HG03159 (cell line): ENCODE data around the gene SDSL.
A peak's percentile ranks its signal among the peaks of the same experiment; 100 is the strongest.

ENCODE experiments used
- ATAC-seq: cut with Tn5 transposase; IDR thresholded peaks from one replicate; pipeline ENCODE4 v1.9.1; 2021; ENCODE audit warnings: mild to moderate bottlenecking, moderate library complexity; ENCODE audit not compliant: unreplicated experiment

SDSL gene, protein sequence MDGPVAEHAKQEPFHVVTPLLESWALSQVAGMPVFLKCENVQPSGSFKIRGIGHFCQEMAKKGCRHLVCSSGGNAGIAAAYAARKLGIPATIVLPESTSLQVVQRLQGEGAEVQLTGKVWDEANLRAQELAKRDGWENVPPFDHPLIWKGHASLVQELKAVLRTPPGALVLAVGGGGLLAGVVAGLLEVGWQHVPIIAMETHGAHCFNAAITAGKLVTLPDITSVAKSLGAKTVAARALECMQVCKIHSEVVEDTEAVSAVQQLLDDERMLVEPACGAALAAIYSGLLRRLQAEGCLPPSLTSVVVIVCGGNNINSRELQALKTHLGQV

DNA sequence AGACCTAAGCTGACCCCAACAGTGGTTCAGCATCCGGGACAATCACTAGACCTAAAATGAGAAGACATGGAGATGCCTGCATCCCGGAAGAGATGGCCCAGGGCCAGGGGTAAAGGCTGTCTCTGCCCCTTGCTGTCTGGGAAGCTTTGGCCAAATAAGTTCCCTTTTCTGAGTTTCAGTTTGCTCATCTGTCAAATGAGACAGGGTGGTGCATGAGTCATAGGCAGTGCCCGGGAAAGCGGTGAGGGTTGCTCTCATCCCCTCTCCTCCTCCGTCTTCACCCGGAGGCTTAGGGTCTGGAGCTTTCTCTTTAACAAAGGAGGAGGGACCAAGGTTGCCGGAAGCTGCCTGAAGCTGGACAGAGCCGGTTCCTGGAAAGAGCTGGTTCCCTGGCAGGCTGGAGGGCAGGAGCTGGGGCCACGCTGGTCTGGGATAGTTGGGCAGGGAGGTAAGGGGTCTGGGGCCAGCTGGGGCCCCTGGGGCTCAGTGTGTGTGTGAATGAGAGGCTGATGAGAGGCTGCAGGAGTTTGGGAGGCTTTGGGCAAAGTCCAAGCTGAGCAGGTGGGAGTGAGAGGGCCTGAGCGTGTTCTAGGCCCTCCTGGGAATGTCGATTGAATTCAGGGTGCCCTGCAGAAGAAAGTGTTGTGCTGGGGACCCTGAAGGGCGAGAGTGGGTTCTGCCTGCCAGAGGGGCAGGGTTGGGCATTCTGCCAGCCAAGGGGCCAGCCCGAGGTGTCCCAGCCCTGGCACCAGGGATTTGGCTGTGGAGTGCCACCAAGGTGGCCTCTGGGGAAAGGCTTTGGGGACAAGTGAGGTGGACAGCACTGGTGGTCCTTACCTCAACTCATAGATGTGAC is at the start of gene SDSL:
SDSL (plus strand) TSS at position 351 of the 856 bp plus-strand sequence. CDS start 5,603 bp downstream, outside the sequence.
- ATAC-seq: peak; percentile 83

DNA sequence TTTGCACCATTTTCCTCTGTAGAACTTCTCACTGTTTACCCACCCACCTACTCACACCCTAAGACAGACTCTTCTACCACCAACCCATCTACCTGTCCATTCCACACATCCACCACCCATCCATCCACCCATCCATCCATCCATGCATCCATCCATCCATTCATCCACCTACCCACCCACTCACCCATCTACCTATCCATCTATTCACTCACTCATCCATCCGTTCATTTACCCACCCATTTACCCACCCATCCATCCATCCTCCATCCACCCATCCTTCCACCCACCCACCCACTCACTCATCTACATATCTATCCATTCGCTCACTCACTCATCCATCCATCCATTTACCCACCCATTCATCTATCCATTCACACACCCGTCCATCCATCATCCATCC is 48.7 kb upstream of the SDSL start:
- ATAC-seq: no peak

DNA sequence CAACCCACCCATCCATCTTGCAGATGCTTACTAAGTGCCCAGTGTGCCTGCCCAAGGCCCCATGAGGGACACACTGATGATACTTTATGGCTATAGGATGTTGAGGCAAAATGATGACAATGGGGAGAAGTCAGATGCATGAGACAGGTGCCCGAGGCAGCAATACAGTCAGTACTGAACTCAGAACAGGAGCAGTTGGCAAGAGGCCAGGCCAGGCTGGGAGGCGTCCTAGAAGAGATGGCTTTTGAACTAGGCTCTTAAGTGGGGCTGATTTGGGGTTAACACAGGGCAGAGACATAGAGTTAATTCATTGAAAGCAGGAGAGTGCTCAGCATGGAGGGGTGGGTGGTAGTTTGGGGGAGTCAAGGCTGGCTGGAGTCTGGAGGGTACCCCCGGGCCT is 48.2 kb upstream of the SDSL start:
- ATAC-seq: no peak

DNA sequence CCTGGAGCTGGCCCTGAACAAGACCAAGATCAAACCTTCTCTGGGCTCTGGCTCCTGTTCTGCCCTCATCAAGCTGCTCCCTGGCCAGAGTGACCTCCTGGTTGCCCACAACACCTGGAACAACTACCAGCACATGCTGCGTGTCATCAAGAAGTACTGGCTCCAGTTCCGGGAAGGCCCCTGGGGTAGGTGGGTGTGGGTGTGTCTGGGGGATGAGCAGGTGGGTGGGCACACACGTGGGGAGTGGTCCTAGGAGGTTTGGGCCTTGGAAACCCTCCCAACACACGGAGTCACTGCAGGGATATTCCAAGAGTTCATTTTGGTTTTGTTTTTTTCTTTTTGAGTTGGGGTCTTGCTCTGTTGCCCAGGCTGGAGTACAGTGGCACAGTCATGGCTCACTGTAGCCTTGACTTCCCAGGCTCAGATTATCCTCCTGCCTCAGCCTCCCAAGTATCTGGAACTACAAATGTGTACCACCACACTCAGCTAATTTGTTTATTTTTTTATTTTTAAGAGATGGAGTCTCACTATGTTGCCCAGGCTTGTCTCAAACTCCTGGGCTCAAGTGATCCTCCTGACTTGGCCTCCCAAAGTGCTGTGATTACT is 47.3 kb upstream of the SDSL start:
- no peak for ATAC-seq

DNA sequence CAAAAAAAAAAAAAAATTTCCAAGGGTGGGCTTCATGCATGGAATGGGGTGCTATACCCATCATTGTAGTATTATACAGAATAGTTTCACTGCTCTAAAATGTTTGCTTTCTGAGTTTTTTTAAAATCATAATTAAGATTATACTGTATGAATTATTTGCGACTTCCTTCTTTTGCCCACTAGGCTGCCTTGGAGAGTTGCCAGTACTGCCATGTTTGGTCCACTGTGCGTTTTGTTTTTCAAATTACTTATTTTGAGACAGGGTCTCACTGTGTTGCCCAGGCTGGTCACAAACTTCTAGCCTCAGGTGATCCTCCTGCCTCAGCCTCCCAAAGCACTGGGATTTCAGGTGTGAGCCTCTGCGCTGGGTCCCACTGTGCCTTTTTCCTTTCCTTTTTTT is 43.9 kb upstream of the SDSL start:
- no peak for ATAC-seq

DNA sequence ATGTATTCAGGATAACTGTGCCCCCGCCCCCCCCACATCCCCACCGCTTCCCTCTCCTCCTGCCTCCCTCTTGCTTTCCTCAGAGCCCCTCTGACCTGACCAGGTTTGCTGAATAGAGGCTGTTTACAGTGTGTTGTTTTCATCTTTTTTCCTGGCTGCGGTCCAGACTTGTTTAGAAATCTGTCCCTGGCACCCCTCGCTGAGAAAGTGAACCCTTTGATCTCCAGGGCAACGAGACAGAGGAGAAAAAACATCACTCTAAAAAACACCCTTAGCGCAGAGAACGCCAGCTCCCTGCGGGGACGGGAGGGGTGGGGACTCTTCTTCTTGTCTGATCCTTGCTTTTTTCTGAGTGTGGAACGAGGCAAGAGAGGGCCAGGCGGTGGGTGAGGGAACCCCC is 41.0 kb upstream of the SDSL start:
- no peak for ATAC-seq

DNA sequence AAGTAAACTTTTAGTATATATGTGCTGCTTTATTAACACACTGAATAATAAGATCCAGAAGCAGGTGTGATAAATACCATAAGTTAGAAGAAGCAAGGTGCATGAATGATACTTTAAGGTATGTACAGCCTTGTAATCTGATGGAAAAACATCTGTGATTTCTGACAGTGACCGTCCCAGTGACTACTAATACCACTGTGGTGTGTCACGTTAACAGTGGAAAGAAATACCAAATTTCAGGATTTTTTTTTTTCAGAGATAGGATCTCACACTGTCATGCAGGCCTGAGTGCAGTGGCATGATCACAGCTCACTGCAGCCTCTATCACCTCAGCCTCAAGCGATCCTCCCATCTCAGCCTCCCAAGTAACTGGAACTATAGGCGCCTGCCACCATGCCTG is 40.0 kb upstream of the SDSL start:
- no peak for ATAC-seq

DNA sequence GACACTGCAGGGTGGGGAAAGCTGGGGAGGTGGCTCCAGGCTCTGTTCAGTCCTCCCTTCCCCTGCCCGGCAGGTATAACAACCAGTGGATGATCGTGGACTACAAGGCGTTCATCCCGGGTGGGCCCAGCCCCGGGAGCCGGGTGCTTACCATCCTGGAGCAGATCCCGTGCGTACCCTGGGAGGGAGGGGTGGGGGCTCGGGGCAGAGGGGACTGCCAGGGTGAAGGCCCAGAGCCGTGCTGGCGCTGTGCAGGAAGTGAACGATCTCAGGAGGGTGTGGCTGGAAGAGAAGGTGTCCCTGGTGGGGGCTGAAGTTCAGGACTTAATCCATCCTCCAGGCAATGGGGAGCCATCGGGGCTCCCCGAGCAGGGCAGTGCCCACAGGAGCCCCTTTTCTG is 37.4 kb upstream of the SDSL start:
- no peak for ATAC-seq

DNA sequence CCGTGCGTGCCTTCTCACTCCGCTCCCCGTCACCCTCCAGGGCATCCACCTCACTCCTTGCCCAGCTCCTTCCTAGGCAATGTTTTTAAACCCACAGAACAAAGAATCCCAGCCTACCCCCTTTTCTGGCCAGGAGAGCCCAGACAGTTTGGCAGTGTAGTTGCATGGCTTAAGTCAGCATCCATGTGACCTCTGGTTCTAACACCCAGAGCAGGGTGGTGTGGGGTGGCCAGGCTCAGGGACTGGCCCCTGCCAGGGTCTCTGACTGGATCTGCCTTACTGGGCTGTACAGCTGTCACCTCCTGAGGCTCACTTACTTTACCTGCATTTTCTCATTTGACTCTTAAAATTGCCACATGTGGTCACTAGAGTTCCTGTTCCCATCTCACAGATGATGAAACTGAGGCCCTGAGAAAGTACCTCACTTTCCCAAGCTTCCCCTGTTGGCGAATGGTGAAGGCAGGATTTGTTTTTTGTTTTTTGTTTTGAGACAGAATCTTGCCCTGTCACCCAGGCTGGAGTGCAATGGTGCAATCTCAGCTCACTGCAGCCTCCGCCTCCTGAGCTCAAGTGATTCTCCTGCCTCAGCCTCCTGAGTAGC is 36.8 kb upstream of the SDSL start:
- no peak for ATAC-seq

DNA sequence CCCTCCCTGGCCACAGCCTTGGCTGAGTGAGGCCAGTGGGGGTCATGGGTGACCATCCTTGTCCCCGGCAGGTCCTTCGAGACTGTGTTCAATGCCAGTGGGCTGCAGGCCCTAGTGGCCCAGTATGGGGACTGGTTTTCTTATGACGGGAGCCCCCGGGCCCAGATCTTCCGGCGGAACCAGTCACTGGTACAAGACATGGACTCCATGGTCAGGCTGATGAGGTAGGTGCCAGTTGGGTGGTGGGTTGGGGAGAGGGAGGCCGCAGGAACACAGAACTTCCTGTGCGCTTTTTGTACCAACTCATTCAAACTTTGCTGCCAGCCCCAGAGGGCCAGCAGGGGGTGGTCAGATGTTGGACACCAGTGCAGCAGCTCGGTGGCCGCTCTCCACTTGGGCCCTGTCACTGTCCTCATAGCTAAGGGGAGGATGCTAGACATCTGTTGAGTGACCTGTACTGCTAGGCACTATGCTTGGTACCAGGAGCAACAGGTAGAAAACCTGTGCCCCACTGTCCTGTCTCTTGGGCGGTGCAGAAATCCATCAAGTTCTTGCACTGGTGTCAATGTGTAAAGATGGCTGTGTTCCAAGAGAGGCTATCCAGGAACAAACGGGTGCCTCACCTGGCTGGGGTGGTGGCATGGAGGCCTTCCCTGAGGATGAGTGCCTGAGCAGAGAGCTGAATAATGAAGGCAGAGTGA is 35.2 kb upstream of the SDSL start:
- ATAC-seq: no peak

DNA sequence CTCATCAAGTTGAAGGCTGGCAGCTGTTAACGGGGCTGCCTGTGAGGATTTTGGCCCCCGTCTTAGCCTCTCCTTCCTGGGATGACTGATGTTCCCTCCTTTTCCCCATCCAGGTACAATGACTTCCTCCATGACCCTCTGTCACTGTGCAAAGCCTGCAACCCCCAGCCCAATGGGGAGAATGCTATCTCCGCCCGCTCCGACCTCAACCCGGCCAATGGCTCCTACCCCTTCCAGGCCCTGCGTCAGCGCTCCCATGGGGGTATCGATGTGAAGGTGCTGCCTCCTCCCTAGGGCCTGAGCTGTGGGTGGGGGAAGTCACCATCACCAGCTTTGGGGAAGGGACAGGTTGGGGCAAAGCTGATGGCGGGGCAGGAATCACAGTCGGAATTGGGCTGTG is 34.5 kb upstream of the SDSL start:
- ATAC-seq: no peak

DNA sequence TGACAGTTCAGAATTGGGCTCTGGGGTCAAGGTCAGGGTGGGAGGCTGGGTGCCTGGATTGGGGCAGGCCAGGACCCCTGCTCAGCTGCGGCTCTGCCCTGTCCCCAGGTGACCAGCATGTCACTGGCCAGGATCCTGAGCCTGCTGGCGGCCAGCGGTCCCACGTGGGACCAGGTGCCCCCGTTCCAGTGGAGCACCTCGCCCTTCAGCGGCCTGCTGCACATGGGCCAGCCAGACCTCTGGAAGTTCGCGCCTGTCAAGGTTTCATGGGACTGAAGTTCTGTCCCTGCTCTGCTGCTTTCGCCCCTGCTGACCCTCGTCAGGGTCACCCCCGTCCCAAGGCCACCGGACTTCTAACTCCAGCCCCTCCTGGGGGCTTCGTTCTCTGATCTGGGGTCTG is 33.8 kb upstream of the SDSL start:
- no peak for ATAC-seq

DNA sequence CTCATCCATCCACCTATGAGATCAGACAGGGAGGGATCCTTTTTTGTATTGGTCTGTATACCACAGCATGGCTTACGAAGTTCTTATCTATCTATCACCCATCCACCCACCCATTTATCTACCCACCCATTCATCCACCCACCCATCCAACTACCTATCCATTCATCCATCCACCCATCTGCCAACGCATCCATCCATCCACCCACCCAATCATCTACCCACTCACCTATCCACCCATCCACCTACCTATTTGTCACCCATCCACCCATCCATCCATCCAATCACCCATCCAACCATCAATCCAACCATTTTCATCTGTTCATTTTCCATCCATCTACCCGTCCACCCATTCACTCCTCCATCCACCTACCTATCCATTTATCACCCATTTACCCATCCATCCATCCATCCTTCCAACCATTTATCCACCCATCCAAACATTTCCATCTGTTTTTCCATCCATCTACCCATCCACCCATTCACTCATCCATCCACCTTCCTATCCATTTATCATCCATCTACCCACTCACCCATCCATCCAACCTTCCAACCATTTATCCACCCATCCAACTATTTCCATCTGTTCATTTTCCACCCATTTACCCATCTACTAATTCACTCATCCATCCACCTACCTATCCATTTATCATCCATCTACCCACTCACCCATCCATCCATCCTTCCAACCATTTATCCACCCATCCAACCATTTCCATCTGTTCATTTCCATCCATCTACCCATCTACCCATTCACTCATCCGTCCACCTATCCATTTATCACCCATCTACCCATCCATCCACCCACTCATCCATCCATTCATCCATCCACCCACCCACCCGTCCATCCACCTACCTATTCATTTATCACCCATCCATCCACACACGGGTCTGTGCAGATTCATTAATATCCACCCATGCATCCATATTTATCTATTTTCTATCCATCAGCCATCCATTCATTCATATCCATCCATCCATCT is 31.8 kb upstream of the SDSL start:
- ATAC-seq: no peak

DNA sequence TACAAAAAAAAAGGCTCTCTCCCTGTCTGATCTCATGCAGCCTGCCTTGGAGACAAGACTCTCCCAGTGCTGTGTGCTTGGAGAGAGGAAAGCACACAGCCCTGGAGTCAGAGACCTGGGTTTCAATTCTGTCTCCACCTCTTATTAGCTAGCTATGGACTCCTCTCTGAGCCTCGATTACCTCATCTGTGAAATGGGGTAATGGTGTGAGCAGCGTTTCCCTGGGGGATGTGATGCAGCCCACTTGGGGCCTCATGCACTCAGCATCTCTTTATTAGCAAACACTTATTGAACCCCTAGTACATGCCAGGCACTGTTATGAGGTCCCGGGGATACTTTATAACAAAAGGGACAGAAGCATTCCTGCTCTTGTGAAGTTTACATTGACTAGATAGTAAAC is 31.0 kb upstream of the SDSL start:
- ATAC-seq: no peak

DNA sequence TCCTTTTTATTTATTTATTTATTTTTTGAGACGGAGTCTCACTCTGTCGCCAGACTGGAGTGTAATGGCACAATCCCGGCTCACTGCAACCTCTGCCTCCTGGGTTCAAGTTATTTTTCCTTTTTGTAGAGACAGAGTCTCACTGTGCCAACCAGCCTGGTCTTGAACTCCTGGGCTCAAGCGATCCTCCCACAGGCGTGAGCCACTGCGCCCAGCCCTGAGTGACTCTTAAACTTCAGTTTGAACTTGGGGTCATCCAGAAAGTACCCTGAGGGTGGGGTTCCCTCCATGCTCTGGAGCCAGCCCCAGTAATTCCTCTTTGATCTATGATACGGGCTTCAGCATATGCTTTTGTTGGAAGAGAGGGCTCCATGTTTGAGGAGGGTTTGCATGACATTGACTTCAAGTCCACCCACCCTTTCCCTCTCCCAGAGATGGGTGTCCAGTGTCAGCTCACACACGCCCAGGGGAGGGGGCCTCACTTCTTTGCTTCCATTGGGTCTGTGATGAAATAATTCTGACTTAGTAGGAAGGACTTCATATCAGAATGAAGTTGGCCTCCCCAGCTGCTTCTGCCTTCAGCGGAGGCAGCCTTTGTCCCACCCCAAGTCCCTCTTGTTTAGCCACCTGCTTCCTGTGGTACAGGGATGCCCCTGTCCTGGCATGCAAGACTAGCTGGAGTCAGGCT is 30.4 kb upstream of the SDSL start:
- ATAC-seq: no peak

DNA sequence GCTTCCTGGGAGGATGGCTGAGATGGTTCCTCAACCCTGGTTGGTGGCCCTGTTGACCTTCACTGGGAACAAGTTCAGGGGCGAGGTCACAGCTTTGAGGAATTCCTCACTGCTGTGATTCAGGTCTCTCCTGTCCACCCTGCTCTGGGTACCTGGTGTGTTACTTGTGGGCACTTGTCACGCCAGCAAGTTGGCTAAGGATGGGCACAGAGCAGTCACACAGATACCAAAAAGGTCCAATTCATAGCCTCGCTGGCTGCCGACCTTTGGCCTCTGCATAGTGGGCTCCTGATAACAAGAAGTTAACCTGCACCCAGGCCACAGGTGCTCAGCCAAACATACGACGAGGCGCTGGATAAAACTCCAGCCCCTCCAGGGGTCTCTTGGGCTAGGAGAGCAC is 29.7 kb upstream of the SDSL start:
- ATAC-seq: no peak

DNA sequence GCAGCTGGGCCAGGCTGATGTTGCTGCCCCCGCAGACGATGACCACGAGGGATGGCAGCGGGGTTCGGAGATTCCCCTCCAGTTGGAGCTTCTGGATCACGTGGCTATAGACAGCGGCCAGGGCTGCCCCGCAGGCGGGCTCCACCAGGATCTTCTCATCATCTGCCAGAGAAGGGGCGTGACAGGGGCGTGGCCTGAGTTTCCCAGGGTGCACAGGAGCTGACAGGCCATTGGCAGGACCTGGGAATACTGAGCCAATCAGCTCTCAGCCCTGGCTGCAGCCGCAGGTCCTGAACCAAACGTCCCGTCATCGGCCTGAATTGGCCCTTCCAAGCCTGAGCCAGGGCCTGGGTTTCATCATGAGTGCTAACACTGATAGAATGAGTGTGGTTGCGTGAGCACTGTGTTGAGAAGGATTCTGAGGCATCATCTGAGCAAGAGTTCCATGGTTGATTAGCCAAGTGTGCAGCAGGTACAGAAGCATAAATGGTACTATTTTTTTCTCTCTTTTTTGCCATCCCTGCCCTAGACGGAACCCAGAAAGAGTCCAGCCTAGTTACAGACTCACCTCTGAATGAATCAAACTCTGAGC is 29.1 kb upstream of the SDSL start:
- ATAC-seq: no peak

DNA sequence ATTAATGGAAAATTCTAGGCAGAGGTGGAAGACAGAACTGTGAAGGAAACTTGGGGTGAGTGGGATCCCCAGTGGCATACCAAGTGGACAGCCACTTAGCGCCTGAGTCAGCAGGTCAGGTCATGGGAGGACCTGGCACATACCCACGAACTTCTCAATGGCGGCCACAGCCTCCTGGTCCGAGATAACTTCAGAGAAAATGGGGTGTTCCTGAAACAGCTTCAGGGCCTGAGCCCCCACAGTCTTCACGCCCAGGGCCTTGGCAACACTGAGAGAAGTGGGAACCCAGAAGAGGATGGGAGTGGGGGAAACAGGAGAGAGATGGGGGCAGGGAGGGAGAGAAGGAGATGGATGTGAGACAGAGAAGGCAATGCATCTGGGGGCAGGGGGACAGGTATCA is 28.4 kb upstream of the SDSL start:
- ATAC-seq: no peak

DNA sequence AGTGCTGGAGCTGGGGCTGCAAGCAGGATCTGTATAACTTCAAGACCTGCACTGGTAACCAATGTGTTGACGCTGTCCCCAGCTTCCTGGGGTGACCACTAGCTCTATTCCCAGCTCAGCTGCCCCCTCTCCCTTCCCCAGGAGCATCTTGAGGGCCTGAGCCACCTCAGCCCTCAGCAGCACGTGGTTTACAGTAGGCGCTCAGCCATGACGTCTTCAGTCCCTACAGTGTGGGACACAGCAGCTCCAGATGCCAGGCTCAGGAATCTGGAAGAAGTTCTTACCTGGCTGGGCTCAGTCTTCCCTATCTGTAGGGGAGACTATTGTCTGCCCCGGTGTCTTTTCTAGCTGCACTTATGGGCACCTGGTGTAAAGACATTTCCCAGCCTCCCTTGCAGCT is 27.1 kb upstream of the SDSL start:
- no peak for ATAC-seq
